Natural killer cell (primary cell): ENCODE results near the gene ARHGAP24. TPM values are rescaled to one million over a fixed set of nuclear protein-coding genes. Genes with fewer than 3 reads are reported as not detected.

Source experiments
- ATAC-seq, 3 donors: fragments of 150-1000 bp in 2 of 3; fragments of 200-7000 bp in 1 of 3; cut with Tn5 transposase; 1 replicate in 1 of 3; 2 replicates in 2 of 3; pipeline ENCODE4 v1.10.0; 2021; ENCODE audit warnings: mild to moderate bottlenecking in 2 of 3, moderate library complexity in 2 of 3
- DNase-seq, 2 donors: peaks; one replicate each; pipeline versions ENCODE4 v3.0.0 to v3.0.0-alpha.2; 2013 to 2021; ENCODE audit warnings: mixed read lengths in 1 of 2
- H3K27ac ChIP-seq: one replicate; pipeline ENCODE4 v1.5.1; 2013; ENCODE audit warnings: mild to moderate bottlenecking, low read length
- H3K27me3 ChIP-seq: one replicate; pipeline ENCODE4 v1.6.1; 2013; ENCODE audit warnings: low read length; ENCODE audit not compliant: control insufficient read depth, insufficient read depth
- H3K36me3 ChIP-seq: one replicate; pipeline ENCODE4 v1.6.1; 2013; ENCODE audit warnings: low read length; ENCODE audit not compliant: control insufficient read depth, insufficient read depth
- H3K4me1 ChIP-seq: one replicate; pipeline ENCODE4 v1.6.1; 2013; ENCODE audit warnings: low read length; ENCODE audit not compliant: control insufficient read depth, insufficient read depth
- H3K4me3 ChIP-seq: one replicate; pipeline ENCODE4 v1.5.1; 2013; ENCODE audit warnings: low read length
- H3K9me3 ChIP-seq: one replicate; pipeline ENCODE4 v1.6.1; 2013; ENCODE audit warnings: low read length; ENCODE audit not compliant: control insufficient read depth, insufficient read depth
- H3K27ac Mint-ChIP-seq, 2 donors: one replicate each; pipeline ENCODE4 v1.8.0; 2022; ENCODE audit warnings: mild to moderate bottlenecking in 2 of 2, mixed read lengths in 2 of 2, moderate library complexity in 1 of 2
- H3K27me3 Mint-ChIP-seq, 2 donors: one replicate each; pipeline ENCODE4 v1.8.0; 2022; ENCODE audit warnings: low read depth in 2 of 2, mixed read lengths in 2 of 2
- H3K36me3 Mint-ChIP-seq: one replicate; pipeline ENCODE4 v1.8.0; 2022; ENCODE audit warnings: mixed read lengths
- H3K4me1 Mint-ChIP-seq, 2 donors: one replicate each; pipeline ENCODE4 v1.8.0; 2022; ENCODE audit warnings: mixed read lengths in 2 of 2
- H3K4me3 Mint-ChIP-seq: one replicate; pipeline ENCODE4 v1.8.0; 2022; ENCODE audit warnings: mild to moderate bottlenecking, moderate library complexity, mixed read lengths
- H3K9me3 Mint-ChIP-seq, 2 donors: one replicate each; pipeline ENCODE4 v1.8.0; 2022; ENCODE audit warnings: mixed read lengths in 2 of 2
- WGBS: methylation state at CpG from one replicate; pipeline ENCODE4 v1.1.7; 2013; ENCODE audit warnings: missing lambda C conversion rate; ENCODE audit not compliant: insufficient coverage; 5-methylcytosine and 5-hydroxymethylcytosine counted together
- intact Hi-C: fragments of 100-400 bp; cut with micrococcal nuclease; formaldehyde crosslinking; loops from one replicate; pipeline ENCODE4 v1.14.2; 2022
- total RNA-seq, 4 donors: library from RNA; stranded (reverse); fragments of 120-200 nt in 1 of 4; gene quantifications; one replicate each; pipeline versions ENCODE4 v1.2.3 to v1.2.4, GENCODE V29; 2013 to 2022
- TF ChIP-seq, protein P1 (sequence below): fragments of 200-600 bp; IDR thresholded peaks from one replicate; pipeline ENCODE4 v1.8.0; 2022; ENCODE audit warnings: antibody characterized with exemption

The ARHGAP24 gene
- total RNA-seq, 3 donors from 2014 or later (not counting 1 experiment from before 2014, with no cell fraction given), result 1.7 to 3.6 (median 1.7) TPM

DNA sequence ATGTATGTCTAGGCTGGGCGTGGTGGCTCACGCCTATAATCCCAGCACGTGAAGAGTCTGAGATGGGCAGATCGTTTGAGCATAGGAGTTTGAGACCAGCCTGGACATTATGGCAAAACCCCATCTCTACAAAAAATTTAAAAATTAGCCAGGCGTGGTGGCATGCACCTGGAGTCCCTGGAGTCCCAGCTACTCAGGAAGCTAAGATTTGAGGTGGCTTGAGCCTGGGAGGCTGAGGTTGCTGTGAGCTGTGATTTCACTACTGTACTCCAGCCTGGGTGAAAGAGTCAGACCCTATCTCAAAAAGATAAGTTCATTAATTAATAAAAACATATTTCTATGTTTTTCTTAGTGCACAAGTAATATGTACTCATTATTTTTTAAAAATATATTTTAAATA, 238.1 kb downstream of the ARHGAP24 start:
- H3K9me3 Mint-ChIP-seq, result peaks cover 2 to 5% of the 10 kb centered on the region in 2 donors
- H3K27me3 ChIP-seq, result no peaks in the 10 kb centered on the region
- no peaks in the 10 kb centered on the region for H3K4me1 Mint-ChIP-seq
- no peaks in the 10 kb centered on the region for H3K36me3 ChIP-seq
- 83% methylated on average over 4 of the region's 5 CpGs for WGBS
- no peaks in the 10 kb centered on the region for H3K36me3 Mint-ChIP-seq
- no peak overlapping the region for H3K27ac Mint-ChIP-seq
- TF ChIP-seq, protein P1, sequence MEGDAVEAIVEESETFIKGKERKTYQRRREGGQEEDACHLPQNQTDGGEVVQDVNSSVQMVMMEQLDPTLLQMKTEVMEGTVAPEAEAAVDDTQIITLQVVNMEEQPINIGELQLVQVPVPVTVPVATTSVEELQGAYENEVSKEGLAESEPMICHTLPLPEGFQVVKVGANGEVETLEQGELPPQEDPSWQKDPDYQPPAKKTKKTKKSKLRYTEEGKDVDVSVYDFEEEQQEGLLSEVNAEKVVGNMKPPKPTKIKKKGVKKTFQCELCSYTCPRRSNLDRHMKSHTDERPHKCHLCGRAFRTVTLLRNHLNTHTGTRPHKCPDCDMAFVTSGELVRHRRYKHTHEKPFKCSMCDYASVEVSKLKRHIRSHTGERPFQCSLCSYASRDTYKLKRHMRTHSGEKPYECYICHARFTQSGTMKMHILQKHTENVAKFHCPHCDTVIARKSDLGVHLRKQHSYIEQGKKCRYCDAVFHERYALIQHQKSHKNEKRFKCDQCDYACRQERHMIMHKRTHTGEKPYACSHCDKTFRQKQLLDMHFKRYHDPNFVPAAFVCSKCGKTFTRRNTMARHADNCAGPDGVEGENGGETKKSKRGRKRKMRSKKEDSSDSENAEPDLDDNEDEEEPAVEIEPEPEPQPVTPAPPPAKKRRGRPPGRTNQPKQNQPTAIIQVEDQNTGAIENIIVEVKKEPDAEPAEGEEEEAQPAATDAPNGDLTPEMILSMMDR, result no peak
- H3K4me3 ChIP-seq, result no peak overlapping the region
- H3K27me3 Mint-ChIP-seq, result no peaks in the 10 kb centered on the region
- H3K4me3 Mint-ChIP-seq, result no peak overlapping the region
- ATAC-seq (no peak), DNase-seq (no peak)
- intact Hi-C loops, result no loop called here
- no peak overlapping the region for H3K27ac ChIP-seq
- H3K9me3 ChIP-seq, result no peaks in the 10 kb centered on the region
- H3K4me1 ChIP-seq, result no peaks in the 10 kb centered on the region

DNA sequence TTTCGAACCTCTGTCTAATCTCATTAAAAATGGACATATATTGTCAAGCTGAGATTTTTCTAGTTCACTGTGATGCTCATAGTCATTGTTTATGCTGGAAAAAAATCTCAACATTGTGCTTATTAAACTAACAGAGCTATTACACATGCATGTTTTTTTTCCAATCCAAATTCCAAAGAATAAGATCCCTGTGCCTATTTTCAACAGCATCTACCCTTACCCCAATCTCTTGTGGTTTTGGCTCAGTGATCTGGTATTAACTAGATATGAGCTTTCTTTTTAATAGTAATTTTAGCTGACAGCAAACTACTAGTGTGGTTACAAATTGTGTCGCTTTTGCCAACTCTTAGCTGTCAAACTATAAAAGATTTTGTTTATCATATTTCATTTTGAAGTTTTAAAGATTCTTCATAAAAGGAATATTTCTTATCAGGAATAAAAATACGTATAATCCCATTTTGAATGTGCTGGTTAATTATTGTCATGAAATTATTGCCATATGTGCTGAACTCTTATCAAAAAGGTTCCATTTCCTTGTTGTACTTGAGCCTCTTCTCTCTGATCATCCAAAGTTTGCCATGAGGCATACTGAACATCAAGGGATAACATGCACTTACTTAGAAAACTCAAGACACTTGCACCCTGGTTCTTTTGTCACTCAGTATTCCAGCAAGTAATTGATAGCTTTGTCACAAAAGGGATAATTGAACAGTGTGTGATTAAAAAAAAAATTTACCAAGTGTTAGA, 241.2 kb downstream of the ARHGAP24 start:
- Histone ChIP-seq H3K36me3 (no peaks in the 10 kb centered on the region), H3K4me1 (no peaks in the 10 kb centered on the region), H3K27me3 (no peaks in the 10 kb centered on the region), H3K9me3 (no peaks in the 10 kb centered on the region), H3K4me3 (no peak overlapping the region), H3K27ac (no peak overlapping the region)
- no CpG with 5 or more reads among the region's 3 CpGs for WGBS
- TF ChIP-seq, protein P1, result no peak
- no peak overlapping the region for H3K27ac Mint-ChIP-seq
- DNase-seq, result no peak
- H3K4me1 Mint-ChIP-seq, result no peaks in the 10 kb centered on the region
- H3K9me3 Mint-ChIP-seq, result peaks cover 5 to 6% of the 10 kb centered on the region in 2 donors
- intact Hi-C loops, result no loop called here
- no peak for ATAC-seq
- no peaks in the 10 kb centered on the region for H3K27me3 Mint-ChIP-seq
- H3K36me3 Mint-ChIP-seq, result no peaks in the 10 kb centered on the region
- H3K4me3 Mint-ChIP-seq, result no peak overlapping the region

DNA sequence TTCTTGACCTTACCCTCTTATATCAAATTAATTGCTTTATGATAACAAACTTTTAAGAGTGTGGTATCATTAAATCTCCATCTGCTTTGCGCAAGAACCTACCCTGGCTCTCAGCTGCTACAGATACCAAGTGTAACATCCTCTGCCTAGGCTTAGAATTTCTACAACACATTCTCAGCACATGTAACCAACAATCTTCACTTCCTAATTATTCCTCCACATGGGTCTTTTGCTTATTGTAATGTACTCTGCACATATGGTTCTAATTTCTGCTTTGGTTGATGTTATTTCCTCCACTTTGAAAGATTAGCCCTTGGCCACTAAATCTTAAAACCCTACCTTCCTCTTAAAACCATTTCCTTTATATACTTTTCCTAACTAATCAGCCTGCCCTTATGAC, 242.4 kb downstream of the ARHGAP24 start:
- Histone ChIP-seq H3K27ac (no peak overlapping the region), H3K4me3 (no peak overlapping the region), H3K27me3 (no peaks in the 10 kb centered on the region), H3K36me3 (no peaks in the 10 kb centered on the region), H3K9me3 (no peaks in the 10 kb centered on the region), H3K4me1 (no peaks in the 10 kb centered on the region)
- TF ChIP-seq, protein P1, result no peak
- Mint-ChIP-seq H3K27ac (no peak overlapping the region), H3K4me1 (no peaks in the 10 kb centered on the region), H3K36me3 (no peaks in the 10 kb centered on the region), H3K27me3 (no peaks in the 10 kb centered on the region), H3K4me3 (no peak overlapping the region), H3K9me3 (peaks cover 2 to 6% of the 10 kb centered on the region in 2 donors)
- no peak for ATAC-seq
- DNase-seq, result no peak
- 92% methylated on average over 1 of the region's 1 CpG for WGBS
- intact Hi-C loops, result no loop called here

DNA sequence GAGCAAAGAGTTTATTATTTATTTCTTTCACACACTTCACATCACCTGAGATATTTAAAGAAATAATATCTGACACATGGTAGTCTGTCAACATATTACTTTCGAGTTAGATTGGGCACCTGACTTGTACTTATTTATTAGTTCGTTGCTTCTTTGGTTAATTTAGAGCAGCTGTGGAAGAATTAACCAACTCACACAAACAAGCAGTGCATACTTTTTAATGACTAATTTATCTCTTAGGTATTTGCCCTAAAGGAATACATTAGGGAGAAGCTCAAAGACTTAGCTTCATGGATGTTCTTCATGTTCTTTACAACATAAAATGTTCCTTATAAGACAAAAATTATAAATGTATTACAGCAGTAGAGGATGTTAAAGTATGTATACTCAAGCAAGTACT, 242.9 kb downstream of the ARHGAP24 start:
- Histone ChIP-seq H3K27me3 (no peaks in the 10 kb centered on the region), H3K4me3 (no peak overlapping the region), H3K4me1 (no peaks in the 10 kb centered on the region), H3K27ac (no peak overlapping the region), H3K9me3 (no peaks in the 10 kb centered on the region), H3K36me3 (no peaks in the 10 kb centered on the region)
- H3K4me1 Mint-ChIP-seq, result no peaks in the 10 kb centered on the region
- no peaks in the 10 kb centered on the region for H3K36me3 Mint-ChIP-seq
- intact Hi-C loops, result no loop called here
- peaks cover 2 to 6% of the 10 kb centered on the region in 2 donors for H3K9me3 Mint-ChIP-seq
- no peak overlapping the region for H3K27ac Mint-ChIP-seq
- H3K27me3 Mint-ChIP-seq, result no peaks in the 10 kb centered on the region
- ATAC-seq (no peak), DNase-seq (no peak)
- no peak overlapping the region for H3K4me3 Mint-ChIP-seq
- no CpG with 5 or more reads among the region's 2 CpGs for WGBS
- TF ChIP-seq, protein P1, result no peak
